Stimulated activated CD4-positive, alpha-beta T cell treated with anti-CD3 and anti-CD28 coated beads, Interleukin-15, amount 100 ng/mL, for 24 hours (primary cell): ENCODE measurements around the gene GALNT2.

Experiments
- DNase-seq: peaks from one replicate; pipeline ENCODE4 v3.0.0-alpha.2; 2020

GALNT2 gene

GRCh38 chr1:230066466-230067404 lies at the start of gene GALNT2:
Gene GALNT2, plus strand, starts transcription at chr1:230067238. Its CDS starts 43 bp downstream, at chr1:230067281.
- peak; percentile 91 for DNase-seq

DNA sequence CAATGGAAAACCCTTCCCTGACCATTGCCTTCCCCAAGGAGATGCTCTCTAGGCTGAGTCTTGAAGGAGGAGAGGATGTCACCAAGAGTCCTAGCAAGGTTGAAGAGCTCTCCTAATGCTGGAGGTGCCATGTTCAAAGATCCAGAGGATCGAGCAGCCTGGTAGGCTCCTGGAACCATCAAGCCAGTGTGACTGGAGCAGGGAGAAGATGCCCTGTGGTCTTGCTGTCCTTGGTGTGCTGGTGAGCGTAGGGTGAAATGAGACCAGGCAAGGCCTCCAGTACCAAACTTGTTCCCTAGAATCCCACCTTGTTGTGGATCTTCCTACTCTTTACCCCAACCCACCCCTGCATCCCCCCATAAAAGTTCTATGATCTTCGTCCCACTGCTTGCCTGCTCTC lies 46.6 kb upstream of the GALNT2 start:
- DNase-seq = no peak

- no peak for DNase-seq
Observed at GRCh38 chr1:230022666-230023380, 44.2 kb upstream of the GALNT2 start.

- no peak for DNase-seq
Observed at GRCh38 chr1:230025686-230026085, 41.4 kb upstream of the GALNT2 start.

DNA sequence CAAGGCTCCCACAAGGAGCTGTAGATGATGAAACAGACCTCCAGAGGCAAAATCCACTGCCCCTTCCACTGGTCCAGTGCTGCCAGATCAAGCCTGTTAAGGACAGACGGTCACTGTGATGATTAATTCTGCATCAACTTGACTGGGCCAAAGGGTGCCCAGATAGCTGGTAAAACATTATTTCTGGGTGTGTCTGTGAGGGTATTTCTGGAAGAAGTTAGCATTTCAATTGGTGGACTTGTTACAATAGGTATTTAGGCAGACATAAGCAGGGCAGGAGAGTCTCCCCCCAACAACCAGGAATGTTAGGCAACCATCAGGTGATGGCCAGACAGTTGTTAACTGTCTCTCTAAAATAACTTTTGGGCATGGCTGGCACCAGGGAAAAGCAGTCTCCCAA lies 40.9 kb upstream of the GALNT2 start:
- DNase-seq = no peak

- DNase-seq = no peak
Observed at GRCh38 chr1:230026572-230026971, 40.5 kb upstream of the GALNT2 start.

GRCh38 chr1:230028602-230029223 lies 38.3 kb upstream of the GALNT2 start:
- DNase-seq = no peak

DNA sequence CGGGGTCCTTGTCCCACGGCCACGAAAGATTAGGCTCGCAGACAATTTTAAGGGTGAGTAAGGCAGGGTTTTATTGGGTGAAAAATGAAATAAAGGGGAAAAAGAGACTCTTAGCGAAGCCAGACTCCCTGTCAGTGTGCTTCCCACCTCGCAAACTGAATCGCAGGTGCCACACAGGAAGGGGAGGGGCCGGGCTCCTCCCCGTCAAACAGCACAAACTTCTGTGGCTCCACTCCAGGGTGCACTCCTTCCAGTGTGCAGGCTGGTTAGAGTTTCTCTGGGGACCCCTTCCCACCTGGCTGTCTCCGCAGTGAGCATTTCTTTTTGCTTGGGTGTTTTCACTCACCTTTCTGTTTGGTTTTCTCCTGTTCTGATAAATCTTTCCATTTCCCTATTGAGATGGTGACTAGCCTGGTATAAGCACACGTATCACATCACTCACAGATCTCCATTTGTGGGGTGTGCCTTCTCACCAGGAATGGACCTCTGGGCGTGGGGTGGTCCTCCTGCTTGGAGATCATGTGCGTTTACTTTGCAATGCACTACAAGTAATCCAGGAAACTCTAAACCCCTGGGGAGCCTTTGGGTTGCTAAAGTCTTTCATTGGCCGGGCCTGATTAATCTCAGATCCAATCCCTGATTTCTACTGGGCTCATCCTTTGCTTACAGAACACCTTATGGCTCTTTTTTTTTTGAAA lies 37.6 kb upstream of the GALNT2 start:
- peak; percentile 9 for DNase-seq

DNA sequence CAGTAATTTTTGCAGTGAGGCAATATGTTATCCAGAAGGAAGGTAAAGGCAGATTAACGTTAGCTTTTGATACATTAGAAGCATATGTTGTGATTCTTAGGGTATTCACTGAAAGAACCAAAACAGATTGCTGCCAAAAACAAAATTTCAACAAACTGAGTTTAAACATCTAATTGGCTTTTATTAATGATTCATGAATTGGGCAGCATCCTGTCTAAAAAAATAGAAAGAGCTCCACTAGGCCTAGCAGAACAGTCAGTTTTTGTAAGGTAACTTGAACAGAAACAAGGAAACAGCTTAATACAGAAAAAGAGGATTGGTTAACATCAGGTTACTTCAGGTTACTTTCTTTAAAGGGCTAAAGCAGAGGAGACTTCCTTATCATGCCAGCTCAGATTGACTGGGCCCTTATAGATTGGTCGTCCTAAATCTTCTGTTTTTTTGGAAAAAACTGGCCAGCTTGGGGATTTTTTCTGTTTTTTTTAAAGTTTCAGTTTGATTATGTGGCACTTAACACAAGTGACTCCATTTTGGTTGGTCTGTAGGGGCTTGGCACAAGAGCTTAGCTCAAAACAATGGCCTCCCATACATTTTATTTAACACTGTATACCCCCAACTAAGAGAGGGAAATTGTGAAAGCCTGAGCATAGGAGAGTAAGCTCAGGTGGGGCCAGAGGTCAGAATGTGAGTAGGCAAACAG lies 36.8 kb upstream of the GALNT2 start:
- no peak for DNase-seq

DNA sequence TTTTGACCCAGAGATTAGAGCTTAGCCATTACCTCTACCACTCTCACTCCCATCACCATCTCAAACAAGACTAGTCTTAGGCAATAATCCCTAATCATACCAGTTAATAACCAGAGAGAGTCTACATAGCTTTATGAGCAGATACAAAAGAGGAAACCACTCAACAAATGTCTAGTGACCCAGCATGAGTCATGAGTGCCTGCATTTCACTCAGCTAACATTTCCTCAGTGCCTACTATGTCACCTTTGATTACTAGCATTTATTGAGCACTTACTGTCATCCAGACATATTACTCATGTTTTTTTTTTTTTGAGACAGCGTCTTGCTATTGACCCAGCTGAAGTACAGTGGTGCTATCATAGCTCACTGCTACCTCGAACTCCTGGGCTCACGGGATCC lies 35.9 kb upstream of the GALNT2 start:
- peak; percentile 16 for DNase-seq

DNA sequence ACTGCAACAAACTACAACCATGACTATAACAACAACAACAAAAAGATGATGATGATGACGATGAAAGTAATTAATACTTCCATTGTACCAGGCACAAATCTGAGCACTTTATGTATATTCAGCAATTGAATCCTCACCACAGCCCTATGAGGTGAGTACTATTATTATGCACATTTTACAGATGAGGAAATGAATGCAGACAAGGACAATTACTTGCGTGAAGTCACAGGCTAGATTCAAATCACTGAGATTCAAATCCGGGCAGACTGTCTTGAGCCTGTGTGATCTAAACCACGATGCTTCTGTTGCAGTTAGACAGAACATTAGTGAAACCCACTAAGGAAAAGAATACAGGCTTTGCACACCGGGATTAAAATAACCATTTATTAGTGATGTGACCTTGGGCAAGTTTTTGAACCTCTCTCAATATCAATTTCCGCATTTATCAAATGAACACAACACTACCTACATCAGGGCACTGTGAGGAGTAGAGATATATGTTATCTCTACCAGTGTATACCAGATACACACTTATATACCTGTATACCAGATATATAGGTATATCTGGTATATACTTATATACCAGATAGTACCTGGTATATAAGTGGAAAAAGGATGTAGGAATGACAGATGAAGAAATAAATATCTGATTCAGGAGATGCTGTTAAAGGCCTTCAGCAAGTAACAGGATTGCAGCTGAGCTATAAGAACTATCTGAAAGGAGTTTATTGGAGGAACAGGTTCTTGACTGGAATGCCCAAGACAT lies 34.3 kb upstream of the GALNT2 start:
- DNase-seq = no peak

GRCh38 chr1:230037261-230037660 lies 29.8 kb upstream of the GALNT2 start:
- DNase-seq = no peak

- no peak for DNase-seq
Observed at GRCh38 chr1:230040440-230040839, 26.6 kb upstream of the GALNT2 start.

DNA sequence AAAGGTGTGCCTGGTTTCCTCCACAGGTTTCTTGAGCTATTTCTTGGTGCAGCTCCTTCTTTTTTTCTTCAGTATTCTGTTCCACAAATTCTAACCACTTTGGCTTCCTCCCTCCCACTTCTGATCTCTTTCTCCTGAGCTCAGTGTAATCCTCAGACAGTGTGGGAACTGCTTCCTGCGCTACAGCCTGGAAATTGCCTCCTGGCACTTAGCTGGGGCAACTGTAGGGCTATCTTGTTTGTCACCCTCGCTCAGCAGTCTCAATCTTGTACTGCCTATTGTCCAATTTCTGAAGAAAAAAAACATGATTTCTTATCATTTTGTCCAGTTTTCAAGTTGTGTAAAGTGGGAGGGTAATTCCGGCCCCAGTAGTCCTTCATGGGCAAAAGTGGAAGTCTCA lies 24.0 kb upstream of the GALNT2 start:
- DNase-seq = no peak

- DNase-seq = no peak
Observed at GRCh38 chr1:230044729-230045128, 22.3 kb upstream of the GALNT2 start.

- DNase-seq = no peak
Observed at GRCh38 chr1:230047114-230047865, 19.7 kb upstream of the GALNT2 start.

- DNase-seq = no peak
Observed at GRCh38 chr1:230048322-230048721, 18.7 kb upstream of the GALNT2 start.

DNA sequence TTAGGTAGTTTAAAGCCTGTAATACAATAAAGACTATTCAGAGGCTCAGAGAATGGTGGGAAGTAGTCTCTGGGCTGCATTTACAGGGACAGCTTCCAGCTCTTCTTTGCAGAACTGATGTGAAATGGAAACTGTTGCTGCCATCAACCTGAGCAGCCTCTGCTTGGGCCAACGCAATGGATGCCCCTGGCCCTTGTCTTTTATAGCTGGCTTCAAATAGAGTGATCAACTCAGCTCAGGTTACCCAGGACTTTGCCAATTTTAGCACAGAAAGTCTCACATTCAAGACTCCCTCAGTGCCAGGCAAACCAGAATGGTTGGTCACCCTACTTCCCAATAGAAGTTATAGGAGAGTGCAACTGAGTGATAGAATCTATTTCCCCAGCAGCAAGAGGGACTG lies 18.1 kb upstream of the GALNT2 start:
- DNase-seq = no peak

GRCh38 chr1:230049731-230050130 lies 17.3 kb upstream of the GALNT2 start:
- DNase-seq = no peak

DNA sequence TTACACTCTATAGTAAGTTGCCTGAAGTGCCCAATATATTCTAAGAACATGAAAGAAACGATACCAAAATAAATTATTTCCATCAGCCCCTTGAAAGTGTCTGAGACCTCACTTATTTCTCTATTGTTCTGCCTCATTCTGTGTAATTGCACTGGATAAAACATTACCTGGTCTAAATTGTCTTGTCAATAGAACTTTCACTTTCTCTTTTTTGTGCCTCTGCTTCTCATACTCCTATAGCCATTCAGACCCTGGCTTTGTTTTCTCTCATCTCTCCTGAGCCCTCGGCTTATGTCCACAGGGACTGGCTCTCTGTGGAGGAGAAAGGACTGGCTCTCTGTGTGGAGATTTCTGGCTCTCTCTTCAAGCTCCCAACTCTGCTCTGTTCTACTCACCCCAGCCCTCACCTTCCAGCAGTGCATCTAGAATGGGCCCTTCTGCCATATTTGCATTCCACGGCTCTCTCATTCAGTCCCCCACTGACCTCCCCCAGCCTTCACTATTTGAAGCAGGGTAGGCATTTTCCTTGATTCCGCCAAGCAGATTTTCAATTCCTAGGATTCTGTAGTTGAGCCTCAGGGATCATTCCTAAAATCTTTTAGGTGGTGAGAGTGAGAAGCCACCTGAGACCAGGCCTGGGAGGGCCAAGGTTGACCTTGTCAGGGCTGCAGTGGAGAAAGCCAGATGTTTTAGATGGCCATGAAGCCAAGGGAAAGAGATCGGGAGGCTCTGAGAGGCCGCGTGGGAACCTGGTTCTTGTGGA lies 15.9 kb upstream of the GALNT2 start:
- no peak for DNase-seq
